WTC11 (cell line): ENCODE results near the gene HBA2.

Experiments used
- FOXP1 ChIP-seq: sonication (generic); formaldehyde crosslinking; IDR thresholded peaks from 2 replicates; pipeline ENCODE4 v1.8.0; 2022; ENCODE audit warnings: missing genetic modification reagents, mild to moderate bottlenecking, moderate library complexity, borderline replicate concordance
- ZNF423 ChIP-seq: fragments of 250-450 bp; sonication (Bioruptor Pico); IDR thresholded peaks from 2 replicates; pipeline ENCODE4 v2.1.2; 2022; ENCODE audit warnings: mild to moderate bottlenecking, moderate library complexity
- TF ChIP-seq, protein P1 (sequence below): fragments of 200-600 bp; IDR thresholded peaks from 2 replicates; pipeline ENCODE4 v1.8.0; 2022; ENCODE audit warnings: antibody characterized with exemption

DNA sequence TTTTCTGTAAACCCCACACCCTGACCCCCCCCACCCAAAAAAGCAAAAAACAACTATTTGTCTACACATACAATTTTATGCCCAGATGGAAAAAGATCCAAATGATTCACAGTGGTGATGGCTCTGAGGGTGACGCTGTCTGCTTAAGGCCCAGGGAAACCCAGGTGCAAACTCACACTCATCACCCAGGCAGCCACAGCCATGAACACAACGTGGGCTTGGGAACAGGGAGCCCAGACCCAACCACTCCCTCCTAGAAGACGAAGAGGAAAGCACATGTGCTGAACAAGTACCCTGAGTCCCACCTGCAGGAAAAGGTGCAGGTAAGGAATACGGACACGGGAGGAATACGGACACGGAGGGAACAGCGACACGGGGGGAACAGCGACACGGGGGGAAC is 13.0 kb downstream of the HBA2 start:
- TF ChIP-seq FOXP1 (no peak), ZNF423 (CRISPR knock-in tag) (no peak)
- TF ChIP-seq, protein P1, sequence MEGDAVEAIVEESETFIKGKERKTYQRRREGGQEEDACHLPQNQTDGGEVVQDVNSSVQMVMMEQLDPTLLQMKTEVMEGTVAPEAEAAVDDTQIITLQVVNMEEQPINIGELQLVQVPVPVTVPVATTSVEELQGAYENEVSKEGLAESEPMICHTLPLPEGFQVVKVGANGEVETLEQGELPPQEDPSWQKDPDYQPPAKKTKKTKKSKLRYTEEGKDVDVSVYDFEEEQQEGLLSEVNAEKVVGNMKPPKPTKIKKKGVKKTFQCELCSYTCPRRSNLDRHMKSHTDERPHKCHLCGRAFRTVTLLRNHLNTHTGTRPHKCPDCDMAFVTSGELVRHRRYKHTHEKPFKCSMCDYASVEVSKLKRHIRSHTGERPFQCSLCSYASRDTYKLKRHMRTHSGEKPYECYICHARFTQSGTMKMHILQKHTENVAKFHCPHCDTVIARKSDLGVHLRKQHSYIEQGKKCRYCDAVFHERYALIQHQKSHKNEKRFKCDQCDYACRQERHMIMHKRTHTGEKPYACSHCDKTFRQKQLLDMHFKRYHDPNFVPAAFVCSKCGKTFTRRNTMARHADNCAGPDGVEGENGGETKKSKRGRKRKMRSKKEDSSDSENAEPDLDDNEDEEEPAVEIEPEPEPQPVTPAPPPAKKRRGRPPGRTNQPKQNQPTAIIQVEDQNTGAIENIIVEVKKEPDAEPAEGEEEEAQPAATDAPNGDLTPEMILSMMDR, result no peak
